GM19395 (cell line): Measurements from ENCODE around the gene SPP2.

Source experiments
- ATAC-seq: cut with Tn5 transposase; IDR thresholded peaks from one replicate; pipeline ENCODE4 v1.9.1; 2021; ENCODE audit warnings: mild to moderate bottlenecking, moderate library complexity; ENCODE audit not compliant: unreplicated experiment

Gene SPP2

DNA sequence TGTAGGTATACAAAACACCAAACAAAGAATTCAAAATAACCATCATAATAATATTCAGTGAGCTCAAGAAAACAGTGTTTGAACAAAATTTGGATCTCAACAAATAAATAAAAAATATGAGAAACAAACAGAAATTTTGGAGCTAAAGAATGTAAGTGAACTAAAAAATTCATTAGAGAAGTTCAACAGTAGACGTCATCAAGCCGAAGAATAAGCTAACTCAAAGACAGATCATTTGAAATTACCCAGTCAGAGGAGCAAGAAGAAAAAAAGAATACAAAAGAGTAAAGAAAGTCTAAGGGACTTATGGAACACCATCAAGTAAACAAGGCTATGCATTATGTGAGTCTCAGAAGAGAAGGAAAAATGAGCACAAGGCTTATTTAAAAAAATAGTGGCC is 16.6 kb upstream of the SPP2 start:
- no peak for ATAC-seq

GRCh38 chr2:234038076-234038802 is 12.3 kb upstream of the SPP2 start:
- no peak for ATAC-seq

DNA sequence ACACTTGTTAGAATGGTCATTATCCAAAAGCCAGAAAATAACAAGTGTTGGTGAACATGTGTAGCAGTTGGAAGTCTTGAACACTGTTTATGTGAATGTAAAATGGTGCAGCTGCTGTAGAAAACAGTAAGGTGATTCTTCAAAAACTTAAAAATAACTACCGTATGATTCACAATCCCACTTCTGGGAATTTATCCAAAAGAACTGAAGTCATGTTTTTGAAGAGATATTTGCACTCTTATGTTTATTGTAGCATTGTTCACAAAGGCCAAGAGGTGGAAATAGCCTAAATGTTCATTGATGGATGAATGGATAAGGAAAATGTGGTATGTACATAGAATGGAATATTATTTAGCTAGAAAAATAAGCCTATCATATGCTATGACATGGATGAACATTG is 6.3 kb upstream of the SPP2 start:
- ATAC-seq: no peak

DNA sequence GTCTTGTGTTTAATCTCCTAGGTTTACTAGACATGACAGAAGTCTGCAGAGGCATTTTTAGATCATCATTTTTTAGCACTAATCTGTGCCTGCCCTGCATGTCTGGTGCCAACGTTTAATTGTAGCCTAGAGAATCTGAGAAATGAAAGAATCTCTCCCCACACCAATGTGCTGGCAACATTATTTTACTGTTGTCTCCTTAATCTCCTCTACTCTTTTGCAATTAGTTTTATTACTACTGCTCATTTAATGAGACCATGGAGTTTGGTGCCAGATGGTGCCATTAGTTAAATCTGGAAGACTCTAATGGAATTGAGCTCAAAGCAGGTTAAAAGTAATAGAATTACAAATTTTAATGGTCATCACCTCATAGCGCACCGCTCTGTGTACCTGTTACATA is 4.0 kb upstream of the SPP2 start:
- no peak for ATAC-seq

- no peak for ATAC-seq
Observed at GRCh38 chr2:234047361-234047760, 3.1 kb upstream of the SPP2 start.

DNA sequence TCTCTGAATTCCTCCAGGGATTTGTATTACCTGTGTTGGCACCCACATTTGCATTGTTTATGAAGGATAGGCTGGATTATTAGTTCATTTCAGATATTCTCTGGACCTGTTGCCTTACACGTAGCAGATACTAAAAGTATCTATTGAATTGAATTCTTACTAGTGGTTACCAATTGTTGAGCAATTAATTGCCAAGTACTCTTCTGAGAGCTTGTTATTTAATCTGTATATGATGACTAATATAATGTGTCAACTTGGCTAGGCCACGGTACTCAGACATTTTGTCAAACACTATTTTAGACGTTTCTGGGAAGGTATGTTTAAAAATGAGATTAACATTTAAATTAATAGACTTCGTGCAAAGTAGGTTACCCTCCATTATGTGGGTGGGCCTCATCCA is 2.5 kb upstream of the SPP2 start:
- no peak for ATAC-seq

- no peak for ATAC-seq
Observed at GRCh38 chr2:234051374-234052070, 1.0 kb downstream of the SPP2 start.

DNA sequence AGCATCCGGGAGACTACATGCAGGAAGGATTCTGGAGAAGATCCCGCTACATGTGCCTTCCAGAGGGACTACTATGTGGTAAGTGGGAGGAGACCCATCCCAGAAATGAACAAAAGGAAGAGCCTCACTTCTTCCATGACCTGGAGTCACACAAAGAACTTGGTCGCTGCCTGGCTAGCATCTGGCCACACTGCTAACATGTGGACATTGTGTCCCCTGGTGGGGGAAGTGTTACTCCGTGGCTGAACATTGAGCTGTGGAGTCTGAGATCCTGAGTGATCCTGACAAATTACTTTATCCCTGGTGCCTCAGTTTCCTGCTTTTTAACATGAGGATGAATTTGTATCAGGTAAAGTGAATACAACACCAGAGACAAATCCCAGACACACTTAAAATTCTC is 8.4 kb downstream of the SPP2 start:
- no peak for ATAC-seq

- no peak for ATAC-seq
Observed at GRCh38 chr2:234060236-234060635, 9.7 kb downstream of the SPP2 start.

DNA sequence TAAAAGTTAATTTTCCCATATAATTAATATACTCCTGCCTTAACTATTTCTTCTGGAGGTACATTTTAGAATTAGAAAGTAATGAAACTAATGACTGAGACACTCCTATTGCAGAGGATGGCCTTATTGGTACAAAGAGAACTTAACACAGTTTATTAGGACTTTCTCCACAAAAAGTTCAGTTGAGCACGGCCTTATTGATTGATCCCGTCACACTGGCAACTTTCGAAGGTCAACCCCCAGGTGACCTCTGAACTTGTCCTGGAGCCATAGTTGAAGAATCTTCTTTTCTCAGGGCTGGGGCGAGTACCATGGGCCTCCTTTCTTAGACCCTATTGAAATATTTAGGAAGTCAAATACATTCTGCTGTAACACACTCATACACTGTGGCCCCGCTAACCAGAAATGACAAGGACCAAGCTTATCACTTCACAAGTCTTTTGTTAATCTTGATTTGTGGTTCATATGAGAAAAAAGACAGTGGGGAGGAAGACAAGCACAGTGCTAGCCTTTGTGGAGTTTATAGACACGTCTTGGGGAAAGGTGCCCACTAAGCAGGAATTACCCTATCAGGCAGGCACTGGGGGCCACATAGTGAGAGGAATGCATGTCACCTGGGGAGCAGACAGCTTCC is 11.2 kb downstream of the SPP2 start:
- ATAC-seq: no peak

GRCh38 chr2:234066587-234066986 is 16.1 kb downstream of the SPP2 start:
- ATAC-seq: no peak

DNA sequence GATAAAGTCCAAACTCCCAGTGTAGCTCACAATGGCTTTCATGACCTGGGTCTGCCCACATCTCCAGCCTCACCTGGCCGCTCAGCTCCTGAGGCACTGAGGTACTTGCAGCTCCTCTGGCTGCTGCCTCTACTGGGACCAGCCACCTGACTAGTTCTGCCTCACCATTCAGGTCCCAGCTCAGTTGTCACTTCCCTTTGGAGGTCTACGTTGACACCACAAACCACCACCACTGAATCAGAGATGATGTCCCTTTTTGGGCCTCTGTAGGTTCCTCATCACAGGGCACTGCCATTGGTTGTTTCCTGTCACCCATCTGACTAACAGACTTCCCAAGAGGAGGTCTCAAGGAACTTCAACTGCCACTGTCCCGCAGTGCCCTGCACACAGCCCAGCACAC is 21.2 kb downstream of the SPP2 start:
- ATAC-seq: no peak

DNA sequence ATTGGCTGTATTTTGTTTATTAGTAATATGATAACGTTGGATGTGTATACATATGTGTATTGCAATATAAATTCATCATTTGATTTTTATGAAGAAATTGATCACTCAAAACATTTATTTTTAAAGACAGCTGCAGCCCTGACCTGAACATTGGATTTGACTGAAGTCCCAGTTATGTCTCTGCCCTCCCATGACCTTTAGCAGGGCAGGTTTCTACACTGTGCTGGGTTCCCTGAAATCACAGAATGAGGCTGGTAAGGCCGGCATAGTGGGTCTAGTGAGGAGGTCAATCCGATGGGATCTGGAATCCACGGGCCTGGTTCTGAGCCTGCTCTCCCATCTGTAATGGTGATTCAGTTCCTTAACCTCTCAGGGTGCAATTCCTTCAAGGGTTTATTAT is 22.0 kb downstream of the SPP2 start:
- no peak for ATAC-seq

- ATAC-seq: no peak
Observed at GRCh38 chr2:234074751-234075517, 24.4 kb downstream of the SPP2 start.

GRCh38 chr2:234075518-234075915 is 25.0 kb downstream of the SPP2 start:
- ATAC-seq: no peak

DNA sequence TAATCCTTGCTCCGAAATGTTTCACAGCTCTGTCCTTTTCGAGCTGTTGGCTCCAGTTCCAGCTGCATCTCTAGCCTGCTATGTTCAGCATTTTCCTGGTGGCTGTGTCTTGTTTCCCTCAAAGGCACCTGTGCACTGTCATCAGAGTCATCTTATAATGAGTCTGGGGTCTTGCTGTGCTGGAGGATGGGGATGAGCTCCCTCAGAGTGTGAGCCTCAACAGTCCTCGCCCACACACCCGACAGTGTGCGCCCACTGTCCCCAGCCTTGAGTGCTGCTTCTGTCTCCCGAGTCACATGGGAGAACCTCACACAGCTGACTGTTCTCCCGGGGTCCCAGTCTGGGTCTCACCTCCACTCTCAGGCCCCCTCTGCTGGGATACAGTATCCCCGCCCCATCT is 25.4 kb downstream of the SPP2 start:
- ATAC-seq: no peak

GRCh38 chr2:234076451-234076850 is 25.9 kb downstream of the SPP2 start:
- no peak for ATAC-seq

DNA sequence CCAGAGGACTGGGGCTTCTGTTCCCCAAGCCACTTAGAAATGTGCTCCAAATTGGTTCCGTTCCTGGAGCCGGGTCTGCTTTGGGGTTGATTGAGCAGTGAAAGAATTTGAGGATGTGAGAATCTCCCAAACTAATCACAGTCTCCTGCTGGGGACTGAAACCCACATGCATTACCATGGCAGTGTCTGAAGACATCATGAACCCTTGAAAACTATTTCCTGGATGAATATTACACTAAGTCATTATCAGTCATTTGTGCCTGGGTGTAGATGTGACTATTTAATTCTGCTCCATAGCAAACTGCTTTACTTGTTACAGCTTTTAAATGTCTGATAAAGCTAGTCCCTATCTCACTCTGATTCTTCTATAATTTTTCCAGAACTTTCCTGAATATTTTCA is 27.6 kb downstream of the SPP2 start:
- no peak for ATAC-seq

- no peak for ATAC-seq
Observed at GRCh38 chr2:234081970-234082822, 31.7 kb downstream of the SPP2 start.

GRCh38 chr2:234083572-234084348 is 33.3 kb downstream of the SPP2 start:
- ATAC-seq: no peak
